Small intestine (tissue), 7 donors: ENCODE results near the gene MYZAP. TPM values are rescaled to one million over a fixed set of nuclear protein-coding genes. Genes with fewer than 3 reads are reported as not detected.

Experiments
- DNase-seq, 2 donors: peaks; one replicate each; pipeline versions ENCODE4 v3.0.0 to v3.0.0-alpha.2; 2013
- FAIRE-seq: peaks from 2 replicates; lab custom pipeline; 2012; peaks lifted over from hg19 to GRCh38; lab: Jason Lieb, UNC
- H3K27ac ChIP-seq, 3 donors: one replicate each; pipeline ENCODE4 v1.5.1; 2013; ENCODE audit warnings: low read length in 2 of 3, mild to moderate bottlenecking in 2 of 3, control low read depth in 1 of 3, inconsistent platforms in 1 of 3, low read depth in 1 of 3, moderate library complexity in 1 of 3
- H3K27me3 ChIP-seq, 3 donors: one replicate each; pipeline ENCODE4 v1.6.1; 2013; ENCODE audit warnings: low read length in 3 of 3, inconsistent platforms in 1 of 3; ENCODE audit not compliant: control insufficient read depth in 3 of 3, insufficient read depth in 3 of 3
- H3K36me3 ChIP-seq, 3 donors: one replicate each; pipeline ENCODE4 v1.6.1; 2013; ENCODE audit warnings: low read length in 3 of 3, inconsistent platforms in 1 of 3, low read depth in 1 of 3, mild to moderate bottlenecking in 1 of 3, moderate library complexity in 1 of 3; ENCODE audit not compliant: control insufficient read depth in 3 of 3, insufficient read depth in 2 of 3
- H3K4me1 ChIP-seq, 3 donors: one replicate each; pipeline ENCODE4 v1.6.1; 2013; ENCODE audit warnings: low read length in 2 of 3, inconsistent platforms in 1 of 3, low read depth in 1 of 3, mild to moderate bottlenecking in 1 of 3, moderate library complexity in 1 of 3; ENCODE audit not compliant: control insufficient read depth in 3 of 3, insufficient read depth in 2 of 3
- H3K4me3 ChIP-seq, 3 donors: one replicate each; pipeline ENCODE4 v1.5.1; 2013; ENCODE audit warnings: low read length in 3 of 3, control low read depth in 1 of 3, inconsistent platforms in 1 of 3, low read depth in 1 of 3, mild to moderate bottlenecking in 1 of 3, moderate library complexity in 1 of 3
- H3K9me3 ChIP-seq, 2 donors: one replicate each; pipeline ENCODE4 v1.6.1; 2013; ENCODE audit warnings: low read depth in 1 of 2, low read length in 1 of 2; ENCODE audit not compliant: control insufficient read depth in 2 of 2, insufficient read depth in 1 of 2
- WGBS, 3 donors: extraction: QIAGEN DNeasy Blood & Tissue Kit; methylation state at CpG; one replicate each; pipeline ENCODE4 v1.1.7; 2013; 5-methylcytosine and 5-hydroxymethylcytosine counted together
- polyA plus RNA-seq, 4 donors: library from polyadenylated mRNA; stranded (reverse) in 3 of 4; unstranded in 1 of 4; fragments of 200-250 nt in 3 of 4; fragments of 120-200 nt in 1 of 4; gene quantifications; one replicate each; pipeline versions ENCODE4 v1.2.1 to v1.2.3, GENCODE V29; 2013
- donor health status: healthy with polysubstance abuse.
- donor health status: control.
- donor health status: control.
- donor health status: Bipolar disorder and iron deficiency.
- donor health status: healthy.

The MYZAP gene
- polyA plus RNA-seq, 4 donors: 12.8 to 38.6 (median 28.5) TPM

GRCh38 chr15:57639306-57639705 is 47.6 kb downstream of the MYZAP start:
- Histone ChIP-seq H3K27me3 (no peaks in the 10 kb centered on the region), H3K36me3 (peaks cover 4 to 37% (median 6%) of the 10 kb centered on the region in 3 donors), H3K4me1 (peaks cover 0 to 9% (median 0%) of the 10 kb centered on the region in 3 donors), H3K4me3 (no peak overlapping the region), H3K9me3 (no peaks in the 10 kb centered on the region), H3K27ac (no peak overlapping the region)
- WGBS, 3 donors: 80 to 82% (median 80%) methylated on average over 6 of the region's 6 CpGs
- FAIRE-seq (no peak), DNase-seq (no peak)

DNA sequence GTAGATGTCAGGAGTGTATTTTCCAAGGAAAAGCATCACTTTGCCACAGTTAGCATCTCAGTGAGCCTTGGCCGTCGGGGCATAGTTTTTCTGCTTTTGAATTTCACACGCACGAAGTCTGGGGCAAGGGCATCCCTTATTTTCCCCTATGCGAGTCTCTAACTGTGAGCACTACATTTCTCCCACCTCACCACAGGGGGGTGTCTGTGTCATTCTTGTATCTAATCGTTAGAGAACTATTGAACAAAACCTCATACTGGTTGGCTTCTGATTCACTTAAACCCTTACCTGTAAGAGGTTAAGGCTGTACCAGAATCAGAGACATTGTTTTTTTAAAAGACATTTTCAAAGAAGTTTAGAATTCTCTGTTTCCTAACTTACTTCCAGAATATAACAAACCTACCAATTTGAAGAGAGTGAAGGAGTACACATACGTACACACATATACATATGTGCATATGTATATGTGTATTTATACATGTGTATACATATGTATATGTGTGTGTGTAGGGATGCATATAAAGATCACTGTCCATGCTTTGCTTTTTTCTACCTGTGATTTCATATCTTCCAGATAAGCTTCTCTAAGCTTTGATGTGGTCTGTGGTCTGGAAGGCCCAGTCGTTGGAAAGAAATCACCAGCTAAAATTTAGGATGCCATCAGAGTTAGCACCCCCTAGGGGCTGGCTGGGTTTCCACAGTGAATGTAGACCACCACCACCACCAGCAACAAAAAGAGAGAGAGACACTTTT is 49.4 kb downstream of the MYZAP start:
- no peak overlapping the region for H3K4me3 ChIP-seq
- H3K27ac ChIP-seq: no peak overlapping the region
- no peaks in the 10 kb centered on the region for H3K27me3 ChIP-seq
- H3K36me3 ChIP-seq: peaks cover 4 to 35% (median 8%) of the 10 kb centered on the region in 3 donors
- DNase-seq: peak; percentile 50 to 59
- H3K4me1 ChIP-seq: peaks cover 0 to 1% (median 0%) of the 10 kb centered on the region in 3 donors
- FAIRE-seq: no peak
- WGBS, 3 donors: 46 to 57% (median 53%) methylated on average over 8 of the region's 8 CpGs
- no peaks in the 10 kb centered on the region for H3K9me3 ChIP-seq

DNA sequence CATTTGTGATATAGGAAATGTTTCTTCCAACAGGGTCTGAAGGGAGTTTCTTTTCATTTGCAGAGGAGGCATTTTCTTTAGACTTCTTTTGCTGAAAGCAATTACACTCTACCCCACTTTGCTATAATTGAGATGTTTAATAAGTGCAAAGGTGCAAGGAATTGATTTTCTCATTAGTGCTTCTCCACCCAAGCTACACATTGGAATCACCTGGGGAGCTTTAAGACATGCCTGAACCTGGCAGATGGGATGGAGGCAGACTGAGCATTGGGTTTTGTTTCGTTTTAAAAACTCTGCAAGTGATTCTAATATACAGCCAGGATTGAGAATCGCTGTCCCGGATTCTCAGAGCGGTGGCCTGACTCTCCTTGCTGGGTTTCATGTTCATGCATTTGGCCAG is 52.1 kb downstream of the MYZAP start:
- DNase-seq (no peak), FAIRE-seq (no peak)
- H3K4me3 ChIP-seq: no peak overlapping the region
- H3K36me3 ChIP-seq: peaks cover 4 to 33% (median 8%) of the 10 kb centered on the region in 3 donors
- no peaks in the 10 kb centered on the region for H3K27me3 ChIP-seq
- WGBS, 3 donors: 86 to 95% (median 92%) methylated on average over 4 of the region's 4 CpGs
- peaks cover 0 to 14% (median 0%) of the 10 kb centered on the region in 3 donors for H3K4me1 ChIP-seq
- no peak overlapping the region for H3K27ac ChIP-seq
- no peaks in the 10 kb centered on the region for H3K9me3 ChIP-seq

GRCh38 chr15:57646087-57646486 is 54.4 kb downstream of the MYZAP start:
- FAIRE-seq (no peak), DNase-seq (no peak)
- 82 to 95% (median 94%) methylated on average over 5 of the region's 5 CpGs for WGBS, 3 donors
- H3K4me1 ChIP-seq: peaks cover 0 to 14% (median 0%) of the 10 kb centered on the region in 3 donors
- H3K36me3 ChIP-seq: peaks cover 0 to 21% (median 8%) of the 10 kb centered on the region in 3 donors
- no peaks in the 10 kb centered on the region for H3K27me3 ChIP-seq
- H3K9me3 ChIP-seq: no peaks in the 10 kb centered on the region
- no peak overlapping the region for H3K4me3 ChIP-seq
- H3K27ac ChIP-seq: no peak overlapping the region

GRCh38 chr15:57647071-57647790 is 55.5 kb downstream of the MYZAP start:
- no peak for FAIRE-seq
- H3K4me3 ChIP-seq: no peak overlapping the region
- H3K36me3 ChIP-seq: peaks cover 0 to 19% (median 6%) of the 10 kb centered on the region in 3 donors
- no peaks in the 10 kb centered on the region for H3K9me3 ChIP-seq
- DNase-seq: no peak
- H3K4me1 ChIP-seq: peaks cover 0 to 14% (median 0%) of the 10 kb centered on the region in 3 donors
- WGBS, 3 donors: 70 to 79% (median 71%) methylated on average over 6 of the region's 6 CpGs
- no peaks in the 10 kb centered on the region for H3K27me3 ChIP-seq
- peak overlapping the region in 1 of 3 donors; percentile 84 for H3K27ac ChIP-seq

DNA sequence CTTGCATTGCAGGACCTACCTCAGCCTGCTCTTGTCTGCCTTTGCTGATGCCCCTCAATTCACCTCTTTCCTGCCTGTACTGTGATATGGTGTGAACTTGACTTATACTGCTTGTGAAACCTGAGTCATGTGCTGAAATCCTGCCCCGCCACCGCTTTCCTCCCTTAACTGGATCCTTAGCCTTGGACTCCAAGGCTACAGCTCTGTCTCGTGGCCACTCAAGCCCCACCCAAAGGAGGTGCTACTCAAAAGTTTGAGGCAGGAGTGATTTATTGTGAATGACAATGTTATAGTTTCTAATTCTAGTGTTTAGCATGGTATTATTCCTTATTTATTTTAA is 56.1 kb downstream of the MYZAP start:
- 60 to 68% (median 67%) methylated on average over 3 of the region's 3 CpGs for WGBS, 3 donors
- Histone ChIP-seq H3K4me1 (peaks cover 0 to 14% (median 0%) of the 10 kb centered on the region in 3 donors), H3K27me3 (no peaks in the 10 kb centered on the region), H3K27ac (peak overlapping the region in 1 of 3 donors; percentile 84), H3K4me3 (no peak overlapping the region), H3K36me3 (peaks cover 0 to 19% (median 6%) of the 10 kb centered on the region in 3 donors), H3K9me3 (no peaks in the 10 kb centered on the region)
- DNase-seq: peak; percentile 43 to 93
- no peak for FAIRE-seq

DNA sequence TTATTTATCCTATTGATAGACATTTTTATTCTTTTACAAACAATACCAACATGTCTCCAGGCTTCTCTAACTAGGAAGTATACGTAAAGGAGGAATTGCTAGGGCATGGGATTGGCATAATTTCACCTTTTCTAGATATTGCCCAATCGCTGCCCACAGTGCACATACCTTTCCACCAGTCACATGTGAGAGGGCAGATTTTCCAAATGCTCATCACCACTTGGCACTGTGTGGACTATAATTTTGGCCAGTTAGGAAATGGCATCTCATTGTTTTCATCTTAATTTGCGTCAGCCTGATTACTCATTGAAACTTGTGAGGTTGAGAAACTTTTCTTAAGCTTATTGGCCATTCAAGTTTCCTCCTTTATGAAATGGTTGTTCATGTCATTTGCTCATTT is 57.4 kb downstream of the MYZAP start:
- no peak for FAIRE-seq
- no peaks in the 10 kb centered on the region for H3K9me3 ChIP-seq
- no peak overlapping the region for H3K4me3 ChIP-seq
- no peak overlapping the region for H3K27ac ChIP-seq
- DNase-seq: no peak
- no peaks in the 10 kb centered on the region for H3K27me3 ChIP-seq
- WGBS, 3 donors: 92 to 98% (median 94%) methylated on average over 3 of the region's 3 CpGs
- H3K36me3 ChIP-seq: peaks cover 0 to 10% (median 6%) of the 10 kb centered on the region in 3 donors
- H3K4me1 ChIP-seq: peaks cover 0 to 17% (median 3%) of the 10 kb centered on the region in 3 donors

GRCh38 chr15:57651445-57651844 is 59.7 kb downstream of the MYZAP start:
- H3K9me3 ChIP-seq: no peaks in the 10 kb centered on the region
- FAIRE-seq (no peak), DNase-seq (peak in 1 of 2 donors; percentile 37)
- H3K36me3 ChIP-seq: peaks cover 0 to 5% (median 2%) of the 10 kb centered on the region in 3 donors
- 63 to 72% (median 66%) methylated on average over 3 of the region's 3 CpGs for WGBS, 3 donors
- peaks cover 0 to 28% (median 12%) of the 10 kb centered on the region in 3 donors for H3K4me1 ChIP-seq
- no peaks in the 10 kb centered on the region for H3K27me3 ChIP-seq
- no peak overlapping the region for H3K27ac ChIP-seq
- no peak overlapping the region for H3K4me3 ChIP-seq
